A549 treated with ZK216348 at 1 μM for 4 hours (cell line): ENCODE results near the gene TELO2. TPM values are rescaled to one million over a fixed set of nuclear protein-coding genes. Genes with fewer than 3 reads are reported as not detected.

ENCODE experiments used
- total RNA-seq: library from RNA; stranded (reverse); fragments of 200-300 nt; extraction: Qiagen RNA extraction; gene quantifications from 5 replicates; pipeline ENCODE4 v1.2.3, GENCODE V29; 2022; ENCODE audit warnings: low read depth

TELO2 gene
- total RNA-seq: 17.9 to 47.6 TPM (median 40.5 TPM) in 5 replicates

GRCh38 chr16:1492923-1493745 lies at the start of gene TELO2:
Gene TELO2, plus strand, starts transcription at chr16:1493360. Its CDS starts 922 bp downstream, at chr16:1494282.

GRCh38 chr16:1443980-1444729 lies 49.0 kb upstream of the TELO2 start, which contains the start of gene CCDC154:
Gene CCDC154, minus strand, starts transcription at chr16:1444556. Its CDS starts 234 bp downstream, at chr16:1444322.

GRCh38 chr16:1474796-1475551 lies 18.2 kb upstream of the TELO2 start, which contains the start of gene CLCN7:
Gene CLCN7, minus strand, starts transcription at chr16:1475028. Its CDS starts 54 bp downstream, at chr16:1474974.

GRCh38 chr16:1488619-1489018 lies 4.5 kb upstream of the TELO2 start, which contains the start of gene PTX4:
Gene PTX4, minus strand, starts transcription at chr16:1488944. Its CDS starts 35 bp downstream, at chr16:1488909.

GRCh38 chr16:1533443-1533951 lies 40.3 kb downstream of the TELO2 start, which contains the start of gene TMEM204:
Gene TMEM204, plus strand, starts transcription at chr16:1533666. Its CDS starts 610 bp downstream, at chr16:1534276.

Other genes with a start within 250 kb of the TELO2 start
- not detected in 5 replicates for gene TPSD1, start 237.3 kb upstream of the TELO2 start, total RNA-seq
- 154 to 260 TPM (median 165 TPM) in 5 replicates for gene UBE2I, start 183.7 kb upstream of the TELO2 start, total RNA-seq
- gene BAIAP3, start 159.7 kb upstream of the TELO2 start, total RNA-seq: 0.65 to 1.8 TPM (median 1.3 TPM) in 5 replicates
- gene TSR3, start 141.5 kb upstream of the TELO2 start, total RNA-seq: 45.6 to 104 TPM (median 97.7 TPM) in 5 replicates
- gene GNPTG, start 141.4 kb upstream of the TELO2 start, total RNA-seq: 20.0 to 35.9 TPM (median 34.1 TPM) in 5 replicates
- gene UNKL, start 78.7 kb upstream of the TELO2 start, total RNA-seq: 19.8 to 40.8 TPM (median 36.0 TPM) in 5 replicates
- 28.4 to 36.8 TPM (median 32.4 TPM) in 5 replicates for gene UQCC4, start 72.6 kb upstream of the TELO2 start, total RNA-seq
- not detected in 5 replicates for gene PERCC1, start 62.3 kb upstream of the TELO2 start, total RNA-seq
- gene CCDC154, start 48.8 kb upstream of the TELO2 start, total RNA-seq: 0.31 to 0.55 TPM (median 0.34 TPM) in 3 of 5 replicates, not detected in the others
- 36.2 to 82.8 TPM (median 80.0 TPM) in 5 replicates for gene CLCN7, start 18.3 kb upstream of the TELO2 start, total RNA-seq
- gene PTX4, start 4.4 kb upstream of the TELO2 start, total RNA-seq: 0.14 TPM in 1 of 5 replicates, not detected in the others
- gene TMEM204, start 40.3 kb downstream of the TELO2 start, total RNA-seq: not detected in 5 replicates
- gene IFT140, start 118.7 kb downstream of the TELO2 start, total RNA-seq: 8.1 to 11.2 TPM (median 9.7 TPM) in 5 replicates
- 12.4 to 19.1 TPM (median 16.7 TPM) in 5 replicates for gene CRAMP1, start 119.0 kb downstream of the TELO2 start, total RNA-seq
- 168 to 242 TPM (median 184 TPM) in 5 replicates for gene JPT2, start 184.9 kb downstream of the TELO2 start, total RNA-seq
- gene MAPK8IP3, start 212.8 kb downstream of the TELO2 start, total RNA-seq: 20.2 to 72.3 TPM (median 60.7 TPM) in 5 replicates